GM23338 (cell line): ENCODE results near the gene SP6. TPM values are rescaled to one million over a fixed set of nuclear protein-coding genes. Genes with fewer than 3 reads are reported as not detected.

Experiments
- ATAC-seq: fragments of 200-7000 bp; cut with Tn5 transposase; 3 replicates; pipeline ENCODE4 v1.9.1; 2020
- DNase-seq: peaks from one replicate; pipeline ENCODE4 v3.0.0-alpha.2; 2015; ENCODE audit warnings: low spot score
- H2AFZ ChIP-seq: fragments of 200-600 bp; sonication (generic); 2 replicates; pipeline ENCODE4 v1.8.0; 2016; ENCODE audit warnings: antibody characterized with exemption, mild to moderate bottlenecking, moderate library complexity
- H3F3A ChIP-seq: fragments of 200-600 bp; sonication (generic); replicated peaks from 2 replicates; pipeline ENCODE4 v1.8.0; 2017; ENCODE audit warnings: antibody characterized with exemption, mixed run types, low read depth
- H3K27ac ChIP-seq: fragments of 200-600 bp; sonication (generic); 2 replicates; pipeline ENCODE4 v1.6.1; 2016; ENCODE audit warnings: low read depth
- H3K27me3 ChIP-seq: fragments of 200-600 bp; sonication (generic); 2 replicates; pipeline ENCODE4 v1.8.0; 2016; ENCODE audit warnings: mild to moderate bottlenecking, mixed run types, moderate library complexity; ENCODE audit not compliant: insufficient read depth
- H3K36me3 ChIP-seq: fragments of 200-600 bp; sonication (generic); 2 replicates; pipeline ENCODE4 v1.8.0; 2016; ENCODE audit warnings: mild to moderate bottlenecking; ENCODE audit not compliant: insufficient read depth
- H3K4me1 ChIP-seq: fragments of 200-600 bp; sonication (generic); 2 replicates; pipeline ENCODE4 v1.8.0; 2016; ENCODE audit warnings: mild to moderate bottlenecking, moderate library complexity; ENCODE audit not compliant: insufficient read depth
- H3K4me2 ChIP-seq: fragments of 200-600 bp; sonication (generic); 2 replicates; pipeline ENCODE4 v1.7.1; 2017; ENCODE audit warnings: mixed run types
- H3K4me3 ChIP-seq: fragments of 200-600 bp; sonication (generic); 2 replicates; pipeline ENCODE4 v1.6.1; 2016; ENCODE audit warnings: mixed run types
- H3K79me2 ChIP-seq: fragments of 200-600 bp; sonication (generic); replicated peaks from 2 replicates; pipeline ENCODE4 v1.8.0; 2017; ENCODE audit warnings: mild to moderate bottlenecking; ENCODE audit not compliant: insufficient read depth
- H3K9me2 ChIP-seq: fragments of 200-600 bp; sonication (generic); 2 replicates; pipeline ENCODE4 v1.8.0; 2017; ENCODE audit not compliant: insufficient read depth
- H4K20me1 ChIP-seq: fragments of 200-600 bp; sonication (generic); replicated peaks from 2 replicates; pipeline ENCODE4 v1.8.0; 2017; ENCODE audit warnings: mild to moderate bottlenecking; ENCODE audit not compliant: insufficient read depth
- H3K27ac Mint-ChIP-seq: 2 replicates; pipeline ENCODE4 v1.8.0; 2020; ENCODE audit warnings: inconsistent platforms, mild to moderate bottlenecking, moderate library complexity, mixed read lengths
- H3K27me3 Mint-ChIP-seq: 3 replicates; pipeline ENCODE4 v1.8.0; 2022; ENCODE audit warnings: low read depth, mild to moderate bottlenecking, moderate library complexity, mixed read lengths, inconsistent platforms; ENCODE audit not compliant: insufficient read depth, poor library complexity
- H3K36me3 Mint-ChIP-seq: 3 replicates; pipeline ENCODE4 v1.8.0; 2021; ENCODE audit warnings: low read depth, mild to moderate bottlenecking, inconsistent platforms, moderate library complexity, mixed read lengths
- H3K4me1 Mint-ChIP-seq: 3 replicates; pipeline ENCODE4 v1.8.0; 2020; ENCODE audit warnings: mild to moderate bottlenecking, inconsistent platforms, mixed read lengths
- H3K4me3 Mint-ChIP-seq: 3 replicates; pipeline ENCODE4 v1.8.0; 2021; ENCODE audit warnings: moderate library complexity, mild to moderate bottlenecking, inconsistent platforms, mixed read lengths
- H3K9me3 Mint-ChIP-seq: 3 replicates; pipeline ENCODE4 v1.8.0; 2020; ENCODE audit warnings: moderate library complexity, mild to moderate bottlenecking, inconsistent platforms, mixed read lengths
- CTCF ChIP-seq, 2 experiments: fragments of 200-600 bp in 1 of 2; sonication (generic) in 1 of 2; conservative IDR thresholded peaks; 2 replicates each; pipeline versions ENCODE4 v1.5.1 to v1.6.1; 2016 to 2017; ENCODE audit warnings: antibody characterized with exemption in 2 of 2, low read depth in 2 of 2, mild to moderate bottlenecking in 2 of 2, moderate library complexity in 1 of 2
- EZH2 ChIP-seq: fragments of 200-600 bp; sonication (generic); IDR thresholded peaks from one replicate; pipeline ENCODE4 v1.8.0; 2017; ENCODE audit warnings: antibody characterized with exemption, mild to moderate bottlenecking, low read depth; ENCODE audit not compliant: unreplicated experiment
- JUNB ChIP-seq: IDR thresholded peaks from one replicate; pipeline ENCODE4 v1.6.1; 2016; ENCODE audit warnings: antibody characterized with exemption; ENCODE audit not compliant: unreplicated experiment
- NANOG ChIP-seq: IDR thresholded peaks from 2 replicates; pipeline ENCODE4 v1.6.1; 2016; ENCODE audit warnings: antibody characterized with exemption, borderline replicate concordance
- STAT1 ChIP-seq: IDR thresholded peaks from one replicate; pipeline ENCODE4 v1.6.1; 2016; ENCODE audit warnings: antibody characterized with exemption; ENCODE audit not compliant: unreplicated experiment
- polyA plus RNA-seq: library from polyadenylated mRNA; unstranded; fragments of >200 nt; fragmentation: Nextera tagmentation; extraction: Ambion mirVana; gene quantifications from 2 replicates; pipeline ENCODE4 v1.2.1, GENCODE V29; 2016
- total RNA-seq: library from RNA; depleted of rRNA; stranded (reverse); fragments of >200 nt; shearing (Covaris generic); gene quantifications from 2 replicates; pipeline ENCODE4 v1.2.3, GENCODE V29; 2014
- TF ChIP-seq, protein P1 (sequence below): fragments of 250-450 bp; sonication (Bioruptor Pico); IDR thresholded peaks from 2 replicates; pipeline ENCODE4 v1.5.0; 2020; ENCODE audit warnings: mild to moderate bottlenecking, moderate library complexity
- TF ChIP-seq, protein P2 (sequence below): IDR thresholded peaks from 2 replicates; pipeline ENCODE4 v1.6.1; 2016; ENCODE audit warnings: antibody characterized with exemption

Gene SP6
- total and polyA plus RNA-seq, 2 experiments from 2014 or later: 0.13 to 1.0 TPM

DNA sequence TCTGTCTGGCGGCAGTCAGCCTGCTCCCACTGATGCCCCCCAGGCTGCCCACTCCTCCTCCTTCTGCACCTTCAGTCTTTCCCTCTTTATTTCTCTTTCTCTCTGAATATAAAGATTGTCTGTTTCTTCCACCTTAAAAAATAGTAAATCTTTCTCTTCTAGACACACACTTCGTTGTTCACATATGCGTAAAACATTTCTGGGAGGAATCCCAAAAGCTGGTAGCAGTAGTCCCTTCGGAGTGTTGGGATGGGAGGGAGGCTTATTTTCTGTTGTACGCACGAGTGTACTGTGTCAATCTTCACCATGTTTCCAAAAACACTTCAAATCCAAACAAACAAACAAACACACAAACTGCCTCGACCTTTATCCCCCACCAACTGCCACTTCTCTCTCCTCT, 39.3 kb downstream of the SP6 start:
- Mint-ChIP-seq H3K9me3 (no peaks in the 10 kb centered on the region; the same call in 2 of the 3 replicates), H3K36me3 (peaks cover 7% of the 10 kb centered on the region; the same call in 1 of the 3 replicates)
- TF ChIP-seq, protein P1, sequence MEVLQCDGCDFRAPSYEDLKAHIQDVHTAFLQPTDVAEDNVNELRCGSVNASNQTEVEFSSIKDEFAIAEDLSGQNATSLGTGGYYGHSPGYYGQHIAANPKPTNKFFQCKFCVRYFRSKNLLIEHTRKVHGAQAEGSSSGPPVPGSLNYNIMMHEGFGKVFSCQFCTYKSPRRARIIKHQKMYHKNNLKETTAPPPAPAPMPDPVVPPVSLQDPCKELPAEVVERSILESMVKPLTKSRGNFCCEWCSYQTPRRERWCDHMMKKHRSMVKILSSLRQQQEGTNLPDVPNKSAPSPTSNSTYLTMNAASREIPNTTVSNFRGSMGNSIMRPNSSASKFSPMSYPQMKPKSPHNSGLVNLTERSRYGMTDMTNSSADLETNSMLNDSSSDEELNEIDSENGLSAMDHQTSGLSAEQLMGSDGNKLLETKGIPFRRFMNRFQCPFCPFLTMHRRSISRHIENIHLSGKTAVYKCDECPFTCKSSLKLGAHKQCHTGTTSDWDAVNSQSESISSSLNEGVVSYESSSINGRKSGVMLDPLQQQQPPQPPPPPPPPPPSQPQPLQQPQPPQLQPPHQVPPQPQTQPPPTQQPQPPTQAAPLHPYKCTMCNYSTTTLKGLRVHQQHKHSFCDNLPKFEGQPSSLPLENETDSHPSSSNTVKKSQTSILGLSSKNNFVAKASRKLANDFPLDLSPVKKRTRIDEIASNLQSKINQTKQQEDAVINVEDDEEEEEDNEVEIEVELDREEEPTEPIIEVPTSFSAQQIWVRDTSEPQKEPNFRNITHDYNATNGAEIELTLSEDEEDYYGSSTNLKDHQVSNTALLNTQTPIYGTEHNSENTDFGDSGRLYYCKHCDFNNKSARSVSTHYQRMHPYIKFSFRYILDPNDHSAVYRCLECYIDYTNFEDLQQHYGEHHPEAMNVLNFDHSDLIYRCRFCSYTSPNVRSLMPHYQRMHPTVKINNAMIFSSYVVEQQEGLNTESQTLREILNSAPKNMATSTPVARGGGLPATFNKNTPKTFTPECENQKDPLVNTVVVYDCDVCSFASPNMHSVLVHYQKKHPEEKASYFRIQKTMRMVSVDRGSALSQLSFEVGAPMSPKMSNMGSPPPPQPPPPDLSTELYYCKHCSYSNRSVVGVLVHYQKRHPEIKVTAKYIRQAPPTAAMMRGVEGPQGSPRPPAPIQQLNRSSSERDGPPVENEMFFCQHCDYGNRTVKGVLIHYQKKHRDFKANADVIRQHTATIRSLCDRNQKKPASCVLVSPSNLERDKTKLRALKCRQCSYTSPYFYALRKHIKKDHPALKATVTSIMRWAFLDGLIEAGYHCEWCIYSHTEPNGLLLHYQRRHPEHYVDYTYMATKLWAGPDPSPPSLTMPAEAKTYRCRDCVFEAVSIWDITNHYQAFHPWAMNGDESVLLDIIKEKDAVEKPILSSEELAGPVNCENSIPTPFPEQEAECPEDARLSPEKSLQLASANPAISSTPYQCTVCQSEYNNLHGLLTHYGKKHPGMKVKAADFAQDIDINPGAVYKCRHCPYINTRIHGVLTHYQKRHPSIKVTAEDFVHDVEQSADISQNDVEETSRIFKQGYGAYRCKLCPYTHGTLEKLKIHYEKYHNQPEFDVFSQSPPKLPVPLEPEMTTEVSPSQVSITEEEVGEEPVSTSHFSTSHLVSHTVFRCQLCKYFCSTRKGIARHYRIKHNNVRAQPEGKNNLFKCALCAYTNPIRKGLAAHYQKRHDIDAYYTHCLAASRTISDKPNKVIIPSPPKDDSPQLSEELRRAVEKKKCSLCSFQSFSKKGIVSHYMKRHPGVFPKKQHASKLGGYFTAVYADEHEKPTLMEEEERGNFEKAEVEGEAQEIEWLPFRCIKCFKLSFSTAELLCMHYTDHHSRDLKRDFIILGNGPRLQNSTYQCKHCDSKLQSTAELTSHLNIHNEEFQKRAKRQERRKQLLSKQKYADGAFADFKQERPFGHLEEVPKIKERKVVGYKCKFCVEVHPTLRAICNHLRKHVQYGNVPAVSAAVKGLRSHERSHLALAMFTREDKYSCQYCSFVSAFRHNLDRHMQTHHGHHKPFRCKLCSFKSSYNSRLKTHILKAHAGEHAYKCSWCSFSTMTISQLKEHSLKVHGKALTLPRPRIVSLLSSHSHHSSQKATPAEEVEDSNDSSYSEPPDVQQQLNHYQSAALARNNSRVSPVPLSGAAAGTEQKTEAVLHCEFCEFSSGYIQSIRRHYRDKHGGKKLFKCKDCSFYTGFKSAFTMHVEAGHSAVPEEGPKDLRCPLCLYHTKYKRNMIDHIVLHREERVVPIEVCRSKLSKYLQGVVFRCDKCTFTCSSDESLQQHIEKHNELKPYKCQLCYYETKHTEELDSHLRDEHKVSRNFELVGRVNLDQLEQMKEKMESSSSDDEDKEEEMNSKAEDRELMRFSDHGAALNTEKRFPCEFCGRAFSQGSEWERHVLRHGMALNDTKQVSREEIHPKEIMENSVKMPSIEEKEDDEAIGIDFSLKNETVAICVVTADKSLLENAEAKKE: no peak
- TF ChIP-seq CTCF (conservative IDR thresholded peaks at IDR 0.05; ENCODE audit: low read depth in 2 of 2) (no peak), JUNB (no peak), EZH2 (no peak), NANOG (no peak), STAT1 (no peak)
- TF ChIP-seq, protein P2, sequence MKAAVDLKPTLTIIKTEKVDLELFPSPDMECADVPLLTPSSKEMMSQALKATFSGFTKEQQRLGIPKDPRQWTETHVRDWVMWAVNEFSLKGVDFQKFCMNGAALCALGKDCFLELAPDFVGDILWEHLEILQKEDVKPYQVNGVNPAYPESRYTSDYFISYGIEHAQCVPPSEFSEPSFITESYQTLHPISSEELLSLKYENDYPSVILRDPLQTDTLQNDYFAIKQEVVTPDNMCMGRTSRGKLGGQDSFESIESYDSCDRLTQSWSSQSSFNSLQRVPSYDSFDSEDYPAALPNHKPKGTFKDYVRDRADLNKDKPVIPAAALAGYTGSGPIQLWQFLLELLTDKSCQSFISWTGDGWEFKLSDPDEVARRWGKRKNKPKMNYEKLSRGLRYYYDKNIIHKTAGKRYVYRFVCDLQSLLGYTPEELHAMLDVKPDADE: no peak

More for the DNA sequence above, 39.3 kb downstream of the SP6 start:
- H3K27ac ChIP-seq: no peak overlapping the region
- DNase-seq (no peak), ATAC-seq (no peak)
- Mint-ChIP-seq H3K27ac (no peak overlapping the region; the same call in 1 of the 2 replicates), H3K4me3 (no peak overlapping the region), H3K27me3 (peaks cover 2% of the 10 kb centered on the region), H3K4me1 (peaks cover 7% of the 10 kb centered on the region; the same call in 2 of the 3 replicates)
- no peak overlapping the region for H3K4me3 ChIP-seq
- H3F3A ChIP-seq: no peaks in the 10 kb centered on the region
- no peaks in the 10 kb centered on the region for H3K79me2 ChIP-seq
- no peaks in the 10 kb centered on the region for H3K9me2 ChIP-seq
- no peaks in the 10 kb centered on the region for H3K27me3 ChIP-seq
- no peak overlapping the region for H3K4me2 ChIP-seq
- H2AFZ ChIP-seq: no peak overlapping the region
- no peaks in the 10 kb centered on the region for H3K36me3 ChIP-seq
- no peaks in the 10 kb centered on the region for H4K20me1 ChIP-seq
- no peaks in the 10 kb centered on the region for H3K4me1 ChIP-seq
